GM12874 (cell line): ENCODE measurements around the gene HCFC1.

Experiments
- CTCF ChIP-seq: IDR thresholded peaks from 2 replicates; pipeline ENCODE4 v1.5.1; 2011; ENCODE audit warnings: low read depth, mild to moderate bottlenecking, control low read depth, low read length, moderate library complexity; ENCODE audit not compliant: insufficient read depth

HCFC1 gene

GRCh38 chrX:154012336-154012991, 40.8 kb upstream of the HCFC1 start:
- TF ChIP-seq CTCF = no peak

- TF ChIP-seq CTCF = no peak
Measured at GRCh38 chrX:154011376-154012335, 40.0 kb upstream of the HCFC1 start.

- TF ChIP-seq CTCF = no peak
Measured at GRCh38 chrX:154010330-154011087, 38.9 kb upstream of the HCFC1 start.

- no peak for TF ChIP-seq CTCF
Measured at GRCh38 chrX:154008521-154008920, 36.9 kb upstream of the HCFC1 start.

GRCh38 chrX:154006947-154007346, 35.3 kb upstream of the HCFC1 start:
- no peak for TF ChIP-seq CTCF

GRCh38 chrX:154004315-154004714, 32.7 kb upstream of the HCFC1 start:
- TF ChIP-seq CTCF = no peak

GRCh38 chrX:154002215-154002719, 30.6 kb upstream of the HCFC1 start:
- no peak for TF ChIP-seq CTCF
